Gastrocnemius medialis (tissue), 4 donors: Measurements from ENCODE around the gene PARG. TPM values are rescaled to one million over a fixed set of nuclear protein-coding genes. Genes with fewer than 3 reads are reported as not detected.
"Not testable (repeated sequence)": the region's sequence is repeated elsewhere in the genome, so short reads cannot be mapped to it uniquely, and the experiment has no call there.

Source experiments
- ATAC-seq, 2 donors: fragments of 150-250 bp; one replicate each; pipeline ENCODE4 v1.9.1; 2016
- DNase-seq, 2 donors: peaks; one replicate each; pipeline ENCODE4 v3.0.0-alpha.2; 2019
- H3K27ac ChIP-seq, 4 donors: fragments of 200-600 bp; sonication (generic); 1 replicate in 1 of 4; 2 replicates in 3 of 4; pipeline ENCODE4 v1.5.1; 2016 to 2018; ENCODE audit warnings: mild to moderate bottlenecking in 2 of 4, moderate library complexity in 1 of 4
- H3K27me3 ChIP-seq, 3 donors: fragments of 200-600 bp; sonication (generic) in 2 of 3; 1 replicate in 1 of 3; 2 replicates in 2 of 3; pipeline versions ENCODE4 v1.5.1 to v1.6.0; 2016 to 2019; ENCODE audit warnings: mild to moderate bottlenecking in 1 of 3, moderate library complexity in 1 of 3
- H3K36me3 ChIP-seq, 2 donors: fragments of 200-600 bp; sonication (generic) in 1 of 2; one replicate each; pipeline ENCODE4 v1.5.1; 2017 to 2018
- H3K4me1 ChIP-seq, 2 donors: fragments of 200-600 bp; sonication (generic) in 1 of 2; one replicate each; pipeline ENCODE4 v1.5.1; 2016 to 2017; ENCODE audit warnings: mild to moderate bottlenecking in 2 of 2
- H3K4me3 ChIP-seq, 4 donors: fragments of 200-600 bp; sonication (generic) in 3 of 4; 1 replicate in 1 of 4; 2 replicates in 3 of 4; pipeline ENCODE4 v1.5.1; 2016 to 2019; ENCODE audit warnings: mild to moderate bottlenecking in 2 of 4
- H3K9me3 ChIP-seq, 3 donors: fragments of 200-600 bp; sonication (generic) in 2 of 3; 1 replicate in 1 of 3; 2 replicates in 2 of 3; pipeline ENCODE4 v1.5.1; 2016 to 2019
- in situ Hi-C, 4 donors: fragments of 200-750 bp; cut with MboI; loops; one replicate each; pipeline versions ENCODE4 v1.15.0 to v1.8.0; 2017; ENCODE audit warnings: low sequenced_read_pairs in 4 of 4
- intact Hi-C: fragments of 100-400 bp; cut with DNase I; formaldehyde crosslinking; loops from one replicate; pipeline ENCODE4 v1.15.1; 2023; ENCODE audit warnings: low total_unique reads
- total RNA-seq, 4 donors: library from RNA; depleted of rRNA; stranded (reverse); fragments of >200 nt; gene quantifications; one replicate each; pipeline versions ENCODE4 v1.1.0 to v1.2.3, GENCODE V29; 2016

Gene PARG
- total RNA-seq, 4 donors from 2014 or later, result 14.3 to 18.9 (median 16.8) TPM

- H3K36me3 ChIP-seq, H3K4me1 ChIP-seq, DNase-seq, intact Hi-C loops, in situ Hi-C loops, H3K9me3 ChIP-seq, H3K27me3 ChIP-seq, ATAC-seq, H3K4me3 ChIP-seq, H3K27ac ChIP-seq: not testable (repeated sequence)
These were observed 41.4 kb downstream of the PARG start for GRCh38 chr10:49900406-49900805.

- H3K27me3 ChIP-seq, in situ Hi-C loops, H3K36me3 ChIP-seq, H3K9me3 ChIP-seq, H3K4me3 ChIP-seq, H3K27ac ChIP-seq, ATAC-seq, H3K4me1 ChIP-seq, DNase-seq, intact Hi-C loops: not testable (repeated sequence)
These were observed 41.8 kb downstream of the PARG start for GRCh38 chr10:49899999-49900398.

GRCh38 chr10:49890025-49890424 lies 51.8 kb downstream of the PARG start:
- H3K4me3 ChIP-seq, in situ Hi-C loops, intact Hi-C loops, H3K27me3 ChIP-seq, H3K4me1 ChIP-seq, H3K36me3 ChIP-seq, DNase-seq, H3K27ac ChIP-seq, ATAC-seq, H3K9me3 ChIP-seq: not testable (repeated sequence)

GRCh38 chr10:49884739-49885331 lies 57.0 kb downstream of the PARG start:
- H3K4me1 ChIP-seq, H3K4me3 ChIP-seq, H3K9me3 ChIP-seq, H3K27ac ChIP-seq, H3K36me3 ChIP-seq, H3K27me3 ChIP-seq, ATAC-seq, intact Hi-C loops, in situ Hi-C loops, DNase-seq: not testable (repeated sequence)

- H3K9me3 ChIP-seq, H3K4me3 ChIP-seq, in situ Hi-C loops, DNase-seq, intact Hi-C loops, H3K4me1 ChIP-seq, H3K27ac ChIP-seq, H3K27me3 ChIP-seq, ATAC-seq, H3K36me3 ChIP-seq: not testable (repeated sequence)
These were observed 58.0 kb downstream of the PARG start for GRCh38 chr10:49883852-49884251.

- H3K27me3 ChIP-seq, DNase-seq, H3K4me3 ChIP-seq, in situ Hi-C loops, ATAC-seq, H3K27ac ChIP-seq, H3K9me3 ChIP-seq, H3K36me3 ChIP-seq, intact Hi-C loops, H3K4me1 ChIP-seq: not testable (repeated sequence)
These were observed 59.5 kb downstream of the PARG start for GRCh38 chr10:49882327-49882726.

- in situ Hi-C loops, H3K27me3 ChIP-seq, ATAC-seq, H3K27ac ChIP-seq, H3K9me3 ChIP-seq, DNase-seq, H3K36me3 ChIP-seq, intact Hi-C loops, H3K4me3 ChIP-seq, H3K4me1 ChIP-seq: not testable (repeated sequence)
These were observed 69.1 kb downstream of the PARG start for GRCh38 chr10:49872740-49873139.

- H3K27me3 ChIP-seq, H3K36me3 ChIP-seq, H3K4me1 ChIP-seq, intact Hi-C loops, H3K27ac ChIP-seq, H3K4me3 ChIP-seq, ATAC-seq, H3K9me3 ChIP-seq, DNase-seq, in situ Hi-C loops: not testable (repeated sequence)
These were observed 70.4 kb downstream of the PARG start for GRCh38 chr10:49871462-49871861.

GRCh38 chr10:49859933-49860332 lies 81.9 kb downstream of the PARG start:
- H3K9me3 ChIP-seq, H3K4me1 ChIP-seq, in situ Hi-C loops, H3K4me3 ChIP-seq, H3K27ac ChIP-seq, DNase-seq, intact Hi-C loops, ATAC-seq, H3K27me3 ChIP-seq, H3K36me3 ChIP-seq: not testable (repeated sequence)

- intact Hi-C loops, H3K4me1 ChIP-seq, in situ Hi-C loops, H3K9me3 ChIP-seq, H3K27ac ChIP-seq, DNase-seq, H3K27me3 ChIP-seq, H3K4me3 ChIP-seq, ATAC-seq, H3K36me3 ChIP-seq: not testable (repeated sequence)
These were observed 83.0 kb downstream of the PARG start for GRCh38 chr10:49858697-49859382.

GRCh38 chr10:49849520-49849919 lies 92.3 kb downstream of the PARG start:
- DNase-seq, in situ Hi-C loops: not testable (repeated sequence)

More at GRCh38 chr10:49849520-49849919, 92.3 kb downstream of the PARG start:
- H3K4me3 ChIP-seq, H3K27me3 ChIP-seq, intact Hi-C loops, H3K9me3 ChIP-seq, H3K27ac ChIP-seq, H3K4me1 ChIP-seq, H3K36me3 ChIP-seq, ATAC-seq: not testable (repeated sequence)
